ENCODE data around the gene DGKI.

DNA sequence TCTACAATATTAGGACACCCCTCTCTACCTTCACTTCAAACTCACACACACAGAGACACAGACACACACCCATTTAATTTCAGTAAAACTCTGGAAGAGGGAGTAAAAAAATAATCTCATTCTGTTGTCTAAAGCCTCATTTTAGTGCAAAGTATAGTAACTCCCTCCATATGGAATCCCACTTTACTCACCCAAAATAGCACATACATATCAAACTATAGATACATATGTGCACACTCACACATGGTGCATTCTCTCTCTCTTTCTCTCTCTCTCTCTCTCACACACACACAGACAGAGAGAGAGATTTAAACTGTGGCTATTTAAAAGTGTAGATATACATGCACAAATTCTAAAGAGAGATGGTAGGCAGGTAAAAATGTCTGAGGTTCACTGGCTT is 323.6 kb downstream of the DGKI start:
- TF ChIP-seq, protein P1, sequence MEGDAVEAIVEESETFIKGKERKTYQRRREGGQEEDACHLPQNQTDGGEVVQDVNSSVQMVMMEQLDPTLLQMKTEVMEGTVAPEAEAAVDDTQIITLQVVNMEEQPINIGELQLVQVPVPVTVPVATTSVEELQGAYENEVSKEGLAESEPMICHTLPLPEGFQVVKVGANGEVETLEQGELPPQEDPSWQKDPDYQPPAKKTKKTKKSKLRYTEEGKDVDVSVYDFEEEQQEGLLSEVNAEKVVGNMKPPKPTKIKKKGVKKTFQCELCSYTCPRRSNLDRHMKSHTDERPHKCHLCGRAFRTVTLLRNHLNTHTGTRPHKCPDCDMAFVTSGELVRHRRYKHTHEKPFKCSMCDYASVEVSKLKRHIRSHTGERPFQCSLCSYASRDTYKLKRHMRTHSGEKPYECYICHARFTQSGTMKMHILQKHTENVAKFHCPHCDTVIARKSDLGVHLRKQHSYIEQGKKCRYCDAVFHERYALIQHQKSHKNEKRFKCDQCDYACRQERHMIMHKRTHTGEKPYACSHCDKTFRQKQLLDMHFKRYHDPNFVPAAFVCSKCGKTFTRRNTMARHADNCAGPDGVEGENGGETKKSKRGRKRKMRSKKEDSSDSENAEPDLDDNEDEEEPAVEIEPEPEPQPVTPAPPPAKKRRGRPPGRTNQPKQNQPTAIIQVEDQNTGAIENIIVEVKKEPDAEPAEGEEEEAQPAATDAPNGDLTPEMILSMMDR (IDR thresholded peaks at IDR 0.05 in 2 of 3, conservative IDR thresholded peaks at IDR 0.05 in 1 of 3; ENCODE audit: borderline replicate concordance in 1 of 3, insufficient read depth in 1 of 3, low read depth in 2 of 3, low read length in 2 of 3): no peak
- TF ChIP-seq SRF (IDR thresholded peaks at IDR 0.05; ENCODE audit: low read depth) (no peak), POLR2A (IDR thresholded peaks at IDR 0.05; ENCODE audit: borderline replicate concordance, extremely low read depth, insufficient read depth, insufficient read length) (no peak), EZH2 (IDR thresholded peaks at IDR 0.05) (no peak), ELF1 (IDR thresholded peaks at IDR 0.05; ENCODE audit: borderline replicate concordance, low read depth) (no peak), ZFX (IDR thresholded peaks at IDR 0.05) (no peak), EZH2phosphoT487 (IDR thresholded peaks at IDR 0.05; ENCODE audit: borderline replicate concordance) (no peak), JUND (IDR thresholded peaks at IDR 0.05) (no peak)

Measured in HCT116 (cell line).